ENCODE results near the gene ORC4. TPM values are rescaled to one million over a fixed set of nuclear protein-coding genes. Genes with fewer than 3 reads are reported as not detected.

Gene ORC4
- total RNA-seq, 1 experiment from 2014 or later: 68.0 TPM

- no peak overlapping the region for H3K4me3 ChIP-seq
- no peak for DNase-seq (ENCODE audit: low read depth in 1 of 2, low spot score in 2 of 2)
- no peaks in the 10 kb centered on the region for H3K36me3 ChIP-seq
- H3K27ac ChIP-seq: no peak overlapping the region
- no peaks in the 10 kb centered on the region for H3K27me3 ChIP-seq (replicated peaks)
- no peaks in the 10 kb centered on the region for H3K4me1 ChIP-seq (replicated peaks)
- H3K9me3 ChIP-seq (replicated peaks): no peaks in the 10 kb centered on the region
These were observed 116.5 kb downstream of the ORC4 start for GRCh38 chr2:147904051-147904450.

GRCh38 chr2:147888680-147889079 is 131.9 kb downstream of the ORC4 start:
- Histone ChIP-seq H3K9me3 (replicated peaks) (no peaks in the 10 kb centered on the region), H3K27ac (no peak overlapping the region), H3K4me3 (no peak overlapping the region), H3K27me3 (replicated peaks) (no peaks in the 10 kb centered on the region), H3K36me3 (no peaks in the 10 kb centered on the region), H3K4me1 (replicated peaks) (no peaks in the 10 kb centered on the region)
- DNase-seq (ENCODE audit: low read depth in 1 of 2, low spot score in 2 of 2): no peak

- Histone ChIP-seq H3K36me3 (no peaks in the 10 kb centered on the region), H3K27me3 (replicated peaks) (no peaks in the 10 kb centered on the region), H3K4me1 (replicated peaks) (no peaks in the 10 kb centered on the region), H3K27ac (no peak overlapping the region), H3K9me3 (replicated peaks) (no peaks in the 10 kb centered on the region), H3K4me3 (no peak overlapping the region)
- no peak for DNase-seq (ENCODE audit: low read depth in 1 of 2, low spot score in 2 of 2)
These were observed 134.4 kb downstream of the ORC4 start for GRCh38 chr2:147886136-147886535.

- no peaks in the 10 kb centered on the region for H3K27me3 ChIP-seq (replicated peaks)
- H3K9me3 ChIP-seq (replicated peaks): no peaks in the 10 kb centered on the region
- no peak overlapping the region for H3K27ac ChIP-seq
- H3K4me1 ChIP-seq (replicated peaks): no peaks in the 10 kb centered on the region
- no peak overlapping the region for H3K4me3 ChIP-seq
- no peak for DNase-seq (ENCODE audit: low read depth in 1 of 2, low spot score in 2 of 2)
- no peaks in the 10 kb centered on the region for H3K36me3 ChIP-seq
These were observed 135.7 kb downstream of the ORC4 start for GRCh38 chr2:147884830-147885229.

- Histone ChIP-seq H3K4me1 (replicated peaks) (no peaks in the 10 kb centered on the region), H3K4me3 (no peak overlapping the region), H3K36me3 (no peaks in the 10 kb centered on the region), H3K27ac (no peak overlapping the region), H3K9me3 (replicated peaks) (no peaks in the 10 kb centered on the region), H3K27me3 (replicated peaks) (no peaks in the 10 kb centered on the region)
- DNase-seq (ENCODE audit: low read depth in 1 of 2, low spot score in 2 of 2): no peak
These were observed 137.9 kb downstream of the ORC4 start for GRCh38 chr2:147882631-147883030.

Other genes starting within 250 kb of the ORC4 start
- gene ACVR2A, start 175.7 kb downstream of the ORC4 start, total RNA-seq (2014; rRNA removed; shearing (Covaris generic)): 7.5 and 11.0 TPM in 2 replicates
- 6.5 and 12.6 TPM in 2 replicates for gene MBD5, start 354 bp upstream of the ORC4 start, total RNA-seq (2014; rRNA removed; shearing (Covaris generic))